H1 (cell line): ENCODE data around the gene RSPO3. TPM values are rescaled to one million over a fixed set of nuclear protein-coding genes. Genes with fewer than 3 reads are reported as not detected.

ENCODE experiments used
- polyA plus RNA-seq, 7 experiments: library from polyadenylated mRNA; depleted of rRNA in 3 of 7; stranded (reverse) in 5 of 7; unstranded in 2 of 7; fragments of >200 nt in 5 of 7; fragments of 200-250 nt in 2 of 7; gene quantifications; 1 replicate in 5 of 7; 2 replicates in 1 of 7; 4 replicates in 1 of 7; pipeline versions ENCODE4 v1.2.1 to v1.2.3, GENCODE V29; 2011 to 2013; ENCODE audit warnings: missing spikeins in 2 of 7, mixed read lengths in 2 of 7
- total RNA-seq: library from RNA; stranded (reverse); fragmentation: NEBNext Ultra II Directional; extraction: Animal tissue kit (Norgen Biotek cat#: 25700); gene quantifications from 2 replicates; pipeline ENCODE4 v1.2.1, GENCODE V29; 2021
- TF ChIP-seq, protein P1 (sequence below): fragments of 300-600 bp; sonication (generic); IDR thresholded peaks from 2 replicates; pipeline ENCODE4 v1.7.1; 2012; ENCODE audit warnings: low read length, moderate library complexity, mild to moderate bottlenecking, inconsistent platforms; ENCODE audit not compliant: insufficient replicate concordance

RSPO3 gene
- total and polyA plus RNA-seq, 2 of the 8 experiments (the other 6 are each of a cell fraction or from before 2014, with no cell fraction given): not detected

DNA sequence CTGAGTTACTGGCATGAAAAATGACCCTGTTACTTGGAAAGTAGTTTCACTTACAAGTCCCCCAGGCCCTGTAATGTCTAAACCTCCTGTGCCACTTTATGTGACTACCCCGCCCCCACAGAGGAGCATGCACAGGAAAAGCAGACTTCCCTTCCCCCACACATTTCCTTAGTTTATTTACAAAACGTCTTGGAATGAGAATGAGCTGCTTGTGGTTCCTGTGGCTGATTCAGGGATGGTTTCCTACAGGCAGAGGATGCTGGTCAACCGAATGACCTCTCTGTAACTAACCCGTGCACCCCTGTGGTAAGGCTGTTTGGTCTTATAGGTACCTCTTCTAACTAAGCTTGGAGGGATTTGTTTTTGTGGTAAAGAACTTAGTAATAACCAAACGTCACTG, 28.5 kb downstream of the RSPO3 start (continued):
- TF ChIP-seq, protein P1, sequence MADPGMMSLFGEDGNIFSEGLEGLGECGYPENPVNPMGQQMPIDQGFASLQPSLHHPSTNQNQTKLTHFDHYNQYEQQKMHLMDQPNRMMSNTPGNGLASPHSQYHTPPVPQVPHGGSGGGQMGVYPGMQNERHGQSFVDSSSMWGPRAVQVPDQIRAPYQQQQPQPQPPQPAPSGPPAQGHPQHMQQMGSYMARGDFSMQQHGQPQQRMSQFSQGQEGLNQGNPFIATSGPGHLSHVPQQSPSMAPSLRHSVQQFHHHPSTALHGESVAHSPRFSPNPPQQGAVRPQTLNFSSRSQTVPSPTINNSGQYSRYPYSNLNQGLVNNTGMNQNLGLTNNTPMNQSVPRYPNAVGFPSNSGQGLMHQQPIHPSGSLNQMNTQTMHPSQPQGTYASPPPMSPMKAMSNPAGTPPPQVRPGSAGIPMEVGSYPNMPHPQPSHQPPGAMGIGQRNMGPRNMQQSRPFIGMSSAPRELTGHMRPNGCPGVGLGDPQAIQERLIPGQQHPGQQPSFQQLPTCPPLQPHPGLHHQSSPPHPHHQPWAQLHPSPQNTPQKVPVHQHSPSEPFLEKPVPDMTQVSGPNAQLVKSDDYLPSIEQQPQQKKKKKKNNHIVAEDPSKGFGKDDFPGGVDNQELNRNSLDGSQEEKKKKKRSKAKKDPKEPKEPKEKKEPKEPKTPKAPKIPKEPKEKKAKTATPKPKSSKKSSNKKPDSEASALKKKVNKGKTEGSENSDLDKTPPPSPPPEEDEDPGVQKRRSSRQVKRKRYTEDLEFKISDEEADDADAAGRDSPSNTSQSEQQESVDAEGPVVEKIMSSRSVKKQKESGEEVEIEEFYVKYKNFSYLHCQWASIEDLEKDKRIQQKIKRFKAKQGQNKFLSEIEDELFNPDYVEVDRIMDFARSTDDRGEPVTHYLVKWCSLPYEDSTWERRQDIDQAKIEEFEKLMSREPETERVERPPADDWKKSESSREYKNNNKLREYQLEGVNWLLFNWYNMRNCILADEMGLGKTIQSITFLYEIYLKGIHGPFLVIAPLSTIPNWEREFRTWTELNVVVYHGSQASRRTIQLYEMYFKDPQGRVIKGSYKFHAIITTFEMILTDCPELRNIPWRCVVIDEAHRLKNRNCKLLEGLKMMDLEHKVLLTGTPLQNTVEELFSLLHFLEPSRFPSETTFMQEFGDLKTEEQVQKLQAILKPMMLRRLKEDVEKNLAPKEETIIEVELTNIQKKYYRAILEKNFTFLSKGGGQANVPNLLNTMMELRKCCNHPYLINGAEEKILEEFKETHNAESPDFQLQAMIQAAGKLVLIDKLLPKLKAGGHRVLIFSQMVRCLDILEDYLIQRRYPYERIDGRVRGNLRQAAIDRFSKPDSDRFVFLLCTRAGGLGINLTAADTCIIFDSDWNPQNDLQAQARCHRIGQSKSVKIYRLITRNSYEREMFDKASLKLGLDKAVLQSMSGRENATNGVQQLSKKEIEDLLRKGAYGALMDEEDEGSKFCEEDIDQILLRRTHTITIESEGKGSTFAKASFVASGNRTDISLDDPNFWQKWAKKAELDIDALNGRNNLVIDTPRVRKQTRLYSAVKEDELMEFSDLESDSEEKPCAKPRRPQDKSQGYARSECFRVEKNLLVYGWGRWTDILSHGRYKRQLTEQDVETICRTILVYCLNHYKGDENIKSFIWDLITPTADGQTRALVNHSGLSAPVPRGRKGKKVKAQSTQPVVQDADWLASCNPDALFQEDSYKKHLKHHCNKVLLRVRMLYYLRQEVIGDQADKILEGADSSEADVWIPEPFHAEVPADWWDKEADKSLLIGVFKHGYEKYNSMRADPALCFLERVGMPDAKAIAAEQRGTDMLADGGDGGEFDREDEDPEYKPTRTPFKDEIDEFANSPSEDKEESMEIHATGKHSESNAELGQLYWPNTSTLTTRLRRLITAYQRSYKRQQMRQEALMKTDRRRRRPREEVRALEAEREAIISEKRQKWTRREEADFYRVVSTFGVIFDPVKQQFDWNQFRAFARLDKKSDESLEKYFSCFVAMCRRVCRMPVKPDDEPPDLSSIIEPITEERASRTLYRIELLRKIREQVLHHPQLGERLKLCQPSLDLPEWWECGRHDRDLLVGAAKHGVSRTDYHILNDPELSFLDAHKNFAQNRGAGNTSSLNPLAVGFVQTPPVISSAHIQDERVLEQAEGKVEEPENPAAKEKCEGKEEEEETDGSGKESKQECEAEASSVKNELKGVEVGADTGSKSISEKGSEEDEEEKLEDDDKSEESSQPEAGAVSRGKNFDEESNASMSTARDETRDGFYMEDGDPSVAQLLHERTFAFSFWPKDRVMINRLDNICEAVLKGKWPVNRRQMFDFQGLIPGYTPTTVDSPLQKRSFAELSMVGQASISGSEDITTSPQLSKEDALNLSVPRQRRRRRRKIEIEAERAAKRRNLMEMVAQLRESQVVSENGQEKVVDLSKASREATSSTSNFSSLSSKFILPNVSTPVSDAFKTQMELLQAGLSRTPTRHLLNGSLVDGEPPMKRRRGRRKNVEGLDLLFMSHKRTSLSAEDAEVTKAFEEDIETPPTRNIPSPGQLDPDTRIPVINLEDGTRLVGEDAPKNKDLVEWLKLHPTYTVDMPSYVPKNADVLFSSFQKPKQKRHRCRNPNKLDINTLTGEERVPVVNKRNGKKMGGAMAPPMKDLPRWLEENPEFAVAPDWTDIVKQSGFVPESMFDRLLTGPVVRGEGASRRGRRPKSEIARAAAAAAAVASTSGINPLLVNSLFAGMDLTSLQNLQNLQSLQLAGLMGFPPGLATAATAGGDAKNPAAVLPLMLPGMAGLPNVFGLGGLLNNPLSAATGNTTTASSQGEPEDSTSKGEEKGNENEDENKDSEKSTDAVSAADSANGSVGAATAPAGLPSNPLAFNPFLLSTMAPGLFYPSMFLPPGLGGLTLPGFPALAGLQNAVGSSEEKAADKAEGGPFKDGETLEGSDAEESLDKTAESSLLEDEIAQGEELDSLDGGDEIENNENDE: no peak
